Measurements from ENCODE around the gene SNN.

SNN gene

DNA sequence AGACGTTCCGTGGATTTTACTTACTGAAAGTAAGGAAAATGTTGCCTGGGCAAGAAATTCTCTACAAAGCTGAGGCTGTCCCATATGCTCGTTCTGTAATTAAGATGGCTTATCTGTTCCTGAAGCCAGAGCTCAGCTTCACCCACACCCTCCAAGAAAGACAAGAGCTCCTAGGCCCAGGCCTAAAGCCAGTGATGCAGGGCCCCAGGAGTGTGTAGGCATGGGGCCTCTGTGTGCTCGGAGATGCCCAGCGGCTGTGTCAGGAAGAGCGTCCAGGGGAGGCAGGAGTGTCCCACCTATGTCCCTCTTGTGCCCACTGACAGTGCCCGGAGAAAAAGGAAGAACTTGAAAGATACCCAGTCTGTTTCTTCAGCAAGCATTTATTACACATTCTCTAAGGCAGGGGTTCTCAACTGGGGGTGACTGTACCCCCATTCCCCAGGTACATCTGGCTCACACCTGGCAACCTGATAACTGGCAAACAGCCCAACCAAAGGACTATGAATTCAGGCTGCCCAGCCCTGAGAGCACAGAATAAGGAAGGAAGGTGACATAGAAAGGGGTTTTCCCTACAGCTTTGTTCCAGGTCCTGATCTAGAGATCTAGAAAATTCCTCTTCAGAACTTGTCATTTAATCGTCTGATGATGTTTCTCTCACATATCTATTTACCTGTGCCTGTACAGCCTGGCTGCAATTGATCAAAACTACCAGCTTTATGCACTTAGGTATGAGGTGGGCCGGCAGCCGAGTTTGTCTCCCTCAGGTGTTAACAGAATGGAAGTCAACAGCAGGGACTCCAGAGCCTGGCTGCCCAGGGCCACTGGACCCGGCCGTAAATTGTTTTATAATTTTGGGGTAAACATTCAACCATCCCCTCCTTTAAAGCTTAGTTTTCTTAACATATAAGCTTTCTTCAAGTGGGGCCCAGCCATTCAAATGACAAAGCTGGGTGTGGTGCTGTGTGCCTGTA, 12.0 kb downstream of the SNN start:
- no peak for DNase-seq (ENCODE audit: low spot score)

DNA sequence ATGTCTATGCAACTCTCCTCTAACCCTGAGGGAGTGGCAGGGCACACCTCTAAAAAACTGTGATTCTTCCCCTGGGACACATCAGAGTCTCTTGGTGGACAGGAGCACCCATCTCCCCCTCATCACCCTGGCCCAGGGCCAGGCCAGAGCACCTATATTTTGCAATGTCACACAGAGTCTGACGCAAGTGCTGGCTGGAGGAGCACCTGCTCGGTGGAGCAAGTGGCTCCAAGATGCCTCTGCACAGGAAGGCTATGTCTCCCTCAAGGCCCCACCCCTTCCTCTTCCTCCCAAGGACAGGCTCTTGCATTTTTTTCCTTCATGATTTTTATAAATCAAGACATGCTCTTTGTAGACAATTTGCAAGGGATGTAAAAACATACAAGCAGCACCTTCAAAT, 13.3 kb downstream of the SNN start:
- no peak for DNase-seq (ENCODE audit: low spot score)

GRCh38 chr16:11681976-11682654, 13.9 kb downstream of the SNN start:
- no peak for DNase-seq (ENCODE audit: low spot score)

DNA sequence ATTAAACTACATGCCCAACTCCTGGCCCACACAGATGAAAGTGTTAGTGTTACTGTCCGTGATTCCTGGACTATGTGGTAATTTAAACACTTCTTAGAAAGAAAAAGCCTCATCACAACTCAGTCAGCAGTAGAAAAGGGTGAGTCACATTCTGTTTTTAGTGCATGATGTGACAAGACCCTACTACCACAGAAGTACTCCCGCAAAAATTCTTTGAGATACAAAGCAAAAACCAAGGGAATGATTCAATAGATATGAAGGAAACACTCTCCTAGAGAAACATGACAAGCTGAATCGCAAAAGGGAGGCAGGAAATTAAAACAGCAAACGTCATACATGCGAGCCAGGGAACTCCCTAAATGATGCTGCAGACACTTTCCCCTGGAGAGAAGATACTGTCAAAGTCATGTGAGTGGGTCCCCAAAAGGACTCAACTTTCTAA, 14.4 kb downstream of the SNN start:
- no peak for DNase-seq (ENCODE audit: low spot score)

DNA sequence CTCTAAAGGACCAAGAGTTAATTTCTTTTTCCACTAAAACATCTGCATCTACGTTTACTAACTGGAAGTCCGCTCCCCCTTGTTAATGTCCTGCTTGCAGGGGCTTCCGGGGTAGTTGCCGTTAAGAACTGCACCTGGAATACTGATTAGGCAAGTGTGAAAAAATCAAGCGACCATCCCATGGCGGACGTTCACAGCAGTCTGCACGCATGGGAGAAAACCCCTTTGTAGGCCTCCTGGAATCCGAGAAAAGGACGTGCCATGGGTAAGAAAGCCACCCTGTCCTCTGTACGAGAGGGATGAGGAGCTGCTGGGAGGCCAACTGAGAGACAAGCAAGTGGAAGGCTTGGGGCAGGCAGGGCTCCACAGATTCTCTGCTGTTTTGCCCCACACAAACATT, 14.9 kb downstream of the SNN start:
- no peak for DNase-seq (ENCODE audit: low spot score)

DNA sequence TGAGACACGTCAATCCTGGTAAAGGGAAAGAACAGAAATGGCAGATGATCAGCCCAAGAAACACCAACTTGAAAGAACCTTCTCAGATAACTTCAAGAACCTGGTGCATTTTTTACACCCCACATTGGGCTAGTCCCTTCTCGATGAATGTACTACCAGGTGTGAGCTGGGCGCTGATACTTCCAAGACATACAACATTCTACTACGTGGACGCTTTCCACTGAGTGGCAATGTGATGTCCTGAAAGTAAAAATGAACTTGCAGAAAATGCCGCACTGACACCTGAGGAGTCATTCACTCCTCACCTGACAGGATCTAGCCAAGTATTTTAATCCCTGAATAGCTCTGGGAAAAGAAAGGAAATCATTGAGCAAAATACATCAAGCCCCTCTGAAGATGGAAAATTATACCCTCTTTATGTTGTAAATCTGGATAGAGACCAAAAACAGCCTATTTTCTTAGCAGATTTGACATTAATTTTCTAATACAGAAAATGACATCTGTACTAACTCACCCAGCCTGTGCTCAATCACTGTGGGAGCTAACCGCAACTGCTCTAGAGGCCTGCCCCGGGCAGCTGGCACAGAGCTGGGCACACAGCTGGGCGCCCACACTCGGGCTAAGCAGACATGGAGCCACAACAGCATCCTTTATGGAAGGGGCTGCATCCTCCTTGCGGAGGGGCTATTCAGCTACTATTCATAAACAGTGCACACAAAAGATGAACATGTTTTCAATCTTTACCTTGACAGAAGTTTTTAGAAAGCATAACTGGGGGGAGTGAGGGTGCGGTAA, 16.2 kb downstream of the SNN start:
- no peak for DNase-seq (ENCODE audit: low spot score)

- no peak for DNase-seq (ENCODE audit: low spot score)
Observed at GRCh38 chr16:11685844-11686618, 17.8 kb downstream of the SNN start.

DNA sequence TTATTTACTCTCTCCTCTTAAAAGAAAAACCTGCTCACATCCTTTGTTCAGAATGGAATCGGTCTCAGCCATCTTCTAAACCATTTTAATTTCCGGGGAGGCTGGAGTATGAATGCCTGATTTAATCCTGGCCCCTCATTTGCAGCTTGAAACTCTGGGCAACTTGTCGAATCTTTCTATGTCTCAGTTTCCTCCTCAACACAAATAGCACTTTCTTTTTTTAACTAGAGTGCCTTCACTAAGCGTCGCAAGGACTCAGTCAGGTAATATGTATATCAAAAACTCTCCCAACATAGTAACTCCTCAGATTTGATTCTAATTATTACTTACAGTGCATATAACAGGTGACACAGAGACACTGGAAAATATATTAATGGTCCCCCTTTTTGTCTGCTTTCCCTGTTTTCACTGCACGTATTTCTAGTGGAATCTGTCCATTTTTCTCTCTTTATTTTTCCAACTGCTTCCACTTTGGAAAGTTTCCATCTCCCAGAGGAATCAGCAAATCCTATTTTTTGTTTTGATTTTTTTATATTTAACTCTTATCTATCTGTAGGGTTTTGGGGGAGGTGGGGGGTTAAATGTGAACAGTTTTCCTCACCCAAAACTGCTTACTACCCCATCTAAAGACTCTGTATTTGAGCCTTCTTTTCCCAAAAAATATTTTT, 18.6 kb downstream of the SNN start:
- DNase-seq (ENCODE audit: low spot score): no peak

DNA sequence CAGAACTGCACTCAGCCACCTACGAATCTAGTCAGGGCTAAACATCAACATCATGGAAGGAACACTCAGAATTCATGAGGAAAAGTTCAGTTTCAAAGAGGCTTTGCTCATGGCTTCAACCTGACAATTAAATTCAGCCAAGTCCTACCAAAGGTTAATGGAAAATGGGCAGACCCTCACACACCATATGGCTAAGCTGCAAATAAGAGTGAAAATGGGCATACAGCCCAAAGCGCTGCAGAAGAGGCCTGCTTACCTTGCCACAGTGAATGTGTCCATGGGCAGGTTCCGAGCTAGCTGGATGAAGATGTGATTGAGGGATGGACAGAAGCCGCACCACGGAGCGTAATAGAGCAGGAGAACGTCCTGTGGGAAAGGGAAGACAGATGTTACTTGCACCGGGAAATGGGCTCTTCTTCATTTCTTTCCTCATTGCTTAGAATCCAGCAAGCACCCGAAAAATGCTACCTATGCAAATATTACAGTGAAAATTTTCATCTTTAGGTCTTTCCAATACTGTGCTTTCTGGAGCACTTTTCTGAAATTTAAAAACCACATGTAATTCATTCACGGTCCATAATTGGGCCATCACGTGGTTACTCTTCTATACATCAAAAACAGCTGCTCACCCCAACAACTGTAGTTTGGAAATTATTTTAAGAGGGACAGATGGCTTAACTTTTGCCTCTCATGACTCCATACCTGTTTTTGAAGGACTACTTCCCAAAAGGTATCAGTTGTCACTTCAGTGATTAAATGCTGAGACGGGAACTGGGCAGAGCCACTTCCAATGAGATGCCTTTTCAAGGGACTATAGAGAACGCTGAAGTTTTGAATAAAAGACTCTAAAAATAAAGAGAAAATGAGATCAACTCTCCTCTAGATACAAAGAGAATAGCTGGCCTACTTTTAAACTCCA, 19.6 kb downstream of the SNN start:
- no peak for DNase-seq (ENCODE audit: low spot score)

DNA sequence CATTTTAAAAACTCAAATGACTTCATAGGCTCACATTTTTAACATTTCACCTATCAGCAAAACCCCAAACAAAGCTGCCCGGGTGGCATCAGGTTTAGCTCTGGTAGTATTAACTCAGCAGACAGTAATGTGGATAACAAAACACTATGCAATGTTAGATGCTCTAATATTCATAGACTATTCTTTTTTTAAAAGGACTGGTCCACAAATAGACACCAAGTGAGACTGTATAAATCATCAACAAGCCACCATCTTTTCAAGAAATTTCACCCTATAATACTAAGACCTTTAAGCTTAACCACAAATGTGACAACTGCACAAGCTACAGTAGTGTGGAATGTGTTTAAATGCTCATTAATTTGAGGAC, 20.2 kb downstream of the SNN start:
- DNase-seq (ENCODE audit: low spot score): no peak

GRCh38 chr16:11689031-11689840, 21.0 kb downstream of the SNN start:
- DNase-seq (ENCODE audit: low spot score): no peak

DNA sequence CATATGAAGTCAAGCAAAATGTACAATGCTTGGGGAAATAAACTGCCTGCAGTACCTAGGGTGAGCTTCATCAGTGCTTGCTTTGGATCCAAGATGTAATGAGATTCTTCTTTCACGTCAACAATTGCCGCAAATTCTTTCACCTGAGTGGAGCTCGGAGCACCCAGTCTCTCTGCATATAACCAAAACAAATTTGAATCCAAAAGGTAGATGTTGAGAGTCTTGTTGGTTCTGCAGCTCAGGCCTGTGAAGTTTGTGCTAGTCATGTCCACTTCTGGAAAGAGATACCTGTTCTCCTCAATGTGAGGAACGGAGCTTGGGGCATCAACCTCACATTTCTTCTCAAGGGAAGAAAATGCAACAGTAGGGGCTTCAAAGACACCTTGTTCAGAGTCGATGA, 23.0 kb downstream of the SNN start:
- no peak for DNase-seq (ENCODE audit: low spot score)

- DNase-seq (ENCODE audit: low spot score): no peak
Observed at GRCh38 chr16:11691771-11692170, 23.5 kb downstream of the SNN start.

DNA sequence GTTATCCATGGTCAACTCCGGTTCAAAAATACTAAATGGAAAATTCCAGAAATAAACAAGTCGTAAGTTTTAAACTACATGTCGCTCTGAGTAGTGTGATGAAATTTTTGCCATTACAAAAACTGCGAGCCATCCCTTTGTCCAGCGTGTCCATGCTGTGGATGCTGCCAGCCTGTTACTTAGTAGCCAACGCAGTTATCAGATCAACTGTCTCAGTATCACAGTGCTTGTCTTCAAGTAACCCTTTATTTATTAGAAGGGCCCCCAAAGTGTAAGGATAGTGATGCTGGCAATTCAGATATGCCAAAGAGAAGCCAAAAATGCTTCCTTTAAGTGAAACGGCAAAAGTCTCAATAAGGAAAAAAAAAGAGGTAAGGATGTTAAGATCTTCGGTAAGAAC, 23.9 kb downstream of the SNN start:
- DNase-seq (ENCODE audit: low spot score): no peak

GRCh38 chr16:11692651-11693050, 24.4 kb downstream of the SNN start:
- no peak for DNase-seq (ENCODE audit: low spot score)

DNA sequence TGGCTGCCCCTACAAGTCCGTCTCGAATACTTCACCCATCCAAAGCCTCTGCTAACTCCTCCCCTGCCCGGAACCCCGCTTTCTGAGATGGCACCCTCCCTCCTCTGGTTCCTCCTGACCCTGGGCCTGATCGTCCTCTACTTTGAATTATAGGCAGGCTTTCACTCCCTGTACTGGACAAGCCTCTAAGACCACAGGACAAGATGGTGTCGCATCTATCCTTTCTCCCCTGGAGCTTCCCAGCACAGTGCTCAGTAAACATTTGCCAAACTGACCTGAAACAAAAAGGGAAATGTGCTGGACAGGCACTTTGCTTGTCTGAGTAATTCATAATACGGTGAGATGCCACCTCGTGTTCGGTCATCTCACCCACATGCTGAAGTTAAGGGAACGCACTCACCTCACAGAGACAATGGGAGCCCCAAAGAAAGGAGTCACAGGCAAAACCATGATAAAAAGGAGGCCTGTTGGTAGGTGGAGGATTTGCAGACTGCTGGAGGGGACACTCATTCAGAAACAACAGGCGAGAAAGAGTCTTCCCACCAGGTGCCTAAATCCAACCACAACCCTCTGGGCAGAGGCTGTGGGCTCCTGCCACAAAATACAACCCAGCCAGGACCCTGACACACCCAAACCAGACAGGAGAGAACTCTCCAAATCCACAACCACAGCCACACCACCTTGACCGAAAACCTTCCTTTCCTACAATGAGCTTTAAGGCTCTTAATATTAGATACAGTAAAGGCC, 28.2 kb downstream of the SNN start:
- no peak for DNase-seq (ENCODE audit: low spot score)

- no peak for DNase-seq (ENCODE audit: low spot score)
Observed at GRCh38 chr16:11697319-11697718, 29.1 kb downstream of the SNN start.

DNA sequence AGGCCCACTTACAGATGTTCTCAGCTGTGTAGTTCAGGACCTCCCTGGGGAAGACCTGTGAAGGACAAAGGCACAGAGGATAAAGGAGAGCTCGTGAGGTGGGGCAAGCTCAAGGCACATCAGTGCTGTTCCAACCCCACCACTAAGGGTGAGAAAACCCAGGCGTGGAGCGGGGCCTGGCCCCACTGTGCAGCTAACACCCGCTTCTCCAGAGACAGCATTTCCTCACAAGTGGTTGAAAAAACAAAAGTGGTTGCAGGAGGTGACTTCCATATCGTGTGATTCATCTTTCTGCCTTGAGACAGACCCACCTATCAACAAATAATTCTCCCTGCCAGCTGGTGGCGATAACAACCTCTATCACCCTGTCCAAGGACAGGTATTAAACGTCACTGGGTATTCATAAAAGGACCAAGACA, 30.0 kb downstream of the SNN start:
- DNase-seq (ENCODE audit: low spot score): no peak

Measured in left forelimb (tissue), 1 donor.